HG02840 (cell line): ENCODE results near the gene GLP1R.

Experiments used
- ATAC-seq: cut with Tn5 transposase; IDR thresholded peaks from one replicate; pipeline ENCODE4 v1.9.1; 2021; ENCODE audit warnings: mild to moderate bottlenecking, moderate library complexity, moderate number of reproducible peaks; ENCODE audit not compliant: unreplicated experiment, low FRiP score

GLP1R gene

DNA sequence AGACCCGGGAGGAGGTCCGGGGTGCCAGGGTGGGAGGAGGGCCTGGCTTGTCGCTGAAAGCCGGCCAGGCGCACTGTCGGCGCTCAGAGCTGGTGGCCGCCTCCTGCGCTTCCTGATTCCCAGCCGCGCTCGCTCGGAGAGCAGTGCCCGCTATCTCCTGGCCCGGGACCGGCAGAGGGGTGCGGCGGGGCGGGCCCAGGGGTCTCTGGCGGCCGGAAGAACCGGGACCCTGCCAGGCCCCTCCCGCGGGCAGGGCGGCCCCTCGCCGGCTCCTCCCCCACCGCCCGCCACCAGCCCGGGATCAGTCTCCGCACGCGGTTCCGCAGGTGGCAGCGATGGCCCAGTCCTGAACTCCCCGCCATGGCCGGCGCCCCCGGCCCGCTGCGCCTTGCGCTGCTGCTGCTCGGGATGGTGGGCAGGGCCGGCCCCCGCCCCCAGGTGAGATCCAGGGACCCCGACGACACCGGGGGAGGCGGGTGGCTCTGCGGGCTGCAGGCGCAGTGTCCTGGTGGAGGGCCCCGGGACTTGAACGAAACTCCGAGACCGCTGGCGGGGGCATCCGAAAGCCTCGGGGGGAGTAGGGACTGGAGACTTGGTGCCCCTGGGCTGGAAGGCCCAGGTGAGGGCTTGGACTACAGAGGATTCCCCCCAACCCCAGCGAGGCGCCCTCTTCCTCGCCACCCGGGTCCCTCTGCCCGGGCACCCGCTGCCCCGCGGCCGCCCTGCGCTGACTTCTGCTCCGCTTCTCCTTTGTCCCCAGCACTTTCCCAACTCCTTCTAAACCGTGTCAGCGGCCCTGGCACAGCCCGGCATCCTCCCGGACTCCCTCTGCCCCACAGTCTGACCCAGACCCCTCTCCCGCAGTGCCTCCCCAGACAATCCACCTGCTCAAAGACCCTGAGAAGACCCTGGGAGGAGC is at the start of gene GLP1R:
Gene GLP1R (plus strand): TSS at position 301 of the 919 bp plus-strand sequence. CDS start 60 bp downstream, at position 361.
- ATAC-seq, result no peak

- ATAC-seq, result no peak
Measured at GRCh38 chr6:39003072-39003471, 45.5 kb upstream of the GLP1R start.

GRCh38 chr6:39003492-39003891 is 45.1 kb upstream of the GLP1R start:
- no peak for ATAC-seq

DNA sequence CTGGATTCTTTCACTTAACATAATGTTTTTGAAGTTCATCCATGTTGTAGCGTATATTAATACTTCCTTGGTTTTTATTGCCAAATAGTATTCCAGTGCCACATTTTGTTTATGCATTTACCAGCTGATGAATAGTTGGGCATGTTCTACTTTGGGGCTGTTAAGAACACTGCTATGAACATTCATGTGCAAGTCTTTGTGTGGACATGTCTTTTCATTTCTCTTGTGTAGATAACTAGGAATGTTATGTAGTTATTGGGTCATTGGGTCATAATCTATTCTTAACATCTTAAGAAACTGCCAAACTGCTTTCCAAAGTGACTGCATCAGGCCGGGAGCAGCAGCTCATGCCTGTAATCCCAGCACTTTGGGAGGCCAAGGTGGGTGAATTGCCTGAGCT is 43.8 kb upstream of the GLP1R start:
- ATAC-seq, result no peak

DNA sequence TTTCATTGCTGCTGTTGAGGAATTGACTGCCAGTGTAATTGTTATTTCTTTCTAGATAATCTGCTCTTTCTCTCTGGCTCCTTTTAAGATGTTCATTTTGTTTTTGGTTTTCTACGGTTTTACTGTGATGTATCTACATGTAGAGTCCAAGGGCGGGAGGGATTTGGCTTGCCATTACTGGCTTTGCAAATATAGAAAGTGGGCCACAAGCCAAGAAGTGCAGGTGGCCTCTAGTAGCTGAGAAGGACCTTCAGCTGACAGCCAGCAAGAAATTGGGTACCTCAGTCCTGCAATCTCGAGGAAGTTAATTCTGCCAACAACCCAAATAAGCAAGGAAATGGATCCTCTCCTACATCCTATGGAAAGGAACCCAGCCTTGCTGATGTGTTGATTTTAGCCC is 42.8 kb upstream of the GLP1R start:
- no peak for ATAC-seq

DNA sequence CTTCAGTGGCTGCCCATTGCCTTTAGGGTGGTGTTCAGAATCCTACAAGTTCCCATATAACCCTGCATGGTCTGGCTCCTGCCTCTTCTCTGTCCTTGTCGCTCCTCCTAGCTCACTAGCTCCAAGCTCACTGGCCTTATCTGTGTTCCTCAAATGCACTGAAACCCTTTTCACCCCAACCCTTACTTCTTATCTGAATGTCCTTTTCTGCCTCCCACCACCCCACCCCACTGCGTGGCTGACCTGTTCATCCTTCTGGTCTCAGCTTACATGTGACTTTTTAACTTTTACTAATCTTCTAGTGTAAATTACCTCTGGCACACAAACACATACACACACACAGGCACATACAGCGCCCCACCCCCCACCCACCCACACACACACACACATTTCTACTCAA is 41.0 kb upstream of the GLP1R start:
- ATAC-seq, result no peak

DNA sequence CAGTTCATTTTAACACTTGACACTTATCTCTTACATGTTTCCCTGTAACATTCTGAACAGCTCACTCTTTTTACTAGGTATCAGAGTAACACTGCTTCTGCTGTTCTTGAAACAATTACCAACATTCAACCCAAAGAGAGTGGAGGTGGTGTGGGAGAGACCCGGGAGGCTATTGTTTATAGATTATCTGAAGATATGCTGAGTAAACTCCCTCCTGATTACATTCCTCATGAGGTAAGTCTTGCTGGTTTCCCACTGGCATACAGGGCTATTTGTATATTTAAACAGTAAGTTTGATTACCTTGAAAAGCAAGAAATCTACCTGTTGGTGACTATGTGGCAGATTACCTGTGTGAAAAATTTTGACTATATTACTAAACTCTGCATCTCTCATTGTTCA is 39.8 kb upstream of the GLP1R start:
- ATAC-seq, result no peak

- no peak for ATAC-seq
Measured at GRCh38 chr6:39009476-39009875, 39.1 kb upstream of the GLP1R start.

GRCh38 chr6:39016839-39017546 is 31.6 kb upstream of the GLP1R start:
- ATAC-seq, result no peak

DNA sequence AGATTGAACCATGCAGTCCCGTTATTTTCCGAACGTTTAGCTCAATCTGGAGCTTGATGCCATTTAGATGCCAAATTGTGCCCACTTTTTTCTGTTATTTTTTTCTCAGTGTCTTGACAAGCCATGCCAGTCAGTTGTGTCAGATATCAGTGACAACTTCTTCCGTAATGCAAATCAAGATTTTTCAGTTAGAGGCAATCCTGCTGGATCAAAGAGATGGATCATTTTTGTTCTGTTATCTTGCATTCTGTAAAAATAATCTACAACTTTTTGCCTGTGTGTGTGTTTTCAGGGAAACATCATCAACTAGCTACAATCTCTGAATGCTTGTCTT is 31.1 kb upstream of the GLP1R start:
- ATAC-seq, result no peak

- no peak for ATAC-seq
Measured at GRCh38 chr6:39018103-39018502, 30.5 kb upstream of the GLP1R start.

DNA sequence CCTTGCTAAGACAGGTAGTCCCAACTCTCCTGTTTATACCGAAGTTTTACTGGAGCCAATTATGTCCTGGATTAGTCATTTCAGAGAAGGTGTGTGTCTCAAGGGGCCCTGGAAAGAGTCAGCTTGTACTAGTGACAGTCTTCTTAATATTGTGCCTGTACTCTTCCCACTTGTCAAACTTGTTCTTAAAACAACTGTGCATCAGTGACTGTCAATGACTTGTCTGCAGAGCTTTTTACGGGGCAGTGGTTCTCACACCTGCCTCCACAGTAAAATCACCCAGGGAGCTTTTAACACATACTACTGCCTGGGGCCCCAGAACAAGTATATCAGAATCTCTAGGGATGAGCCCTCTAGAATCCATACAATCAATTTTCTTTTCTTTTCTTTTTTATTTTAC is 28.4 kb upstream of the GLP1R start:
- no peak for ATAC-seq

DNA sequence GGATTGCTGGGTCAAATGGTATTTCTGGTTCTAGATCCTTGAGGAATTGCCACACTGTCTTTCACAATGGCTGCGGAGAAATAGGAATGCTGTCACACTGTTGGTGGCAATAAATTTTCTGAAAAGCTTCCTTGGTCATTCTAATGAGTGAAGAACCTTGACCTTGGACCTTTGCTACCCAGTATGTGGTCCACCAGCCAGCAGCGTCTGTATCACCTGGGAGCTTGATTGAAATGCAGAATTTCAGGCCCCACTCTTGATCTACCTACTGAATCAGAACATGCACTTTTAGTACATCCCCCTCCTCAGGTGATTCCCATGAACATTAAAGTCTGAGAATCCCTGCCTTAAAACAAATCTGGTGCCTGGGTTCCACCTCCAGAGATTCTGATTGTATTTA is 27.5 kb upstream of the GLP1R start:
- no peak for ATAC-seq

- no peak for ATAC-seq
Measured at GRCh38 chr6:39021779-39022178, 26.8 kb upstream of the GLP1R start.

DNA sequence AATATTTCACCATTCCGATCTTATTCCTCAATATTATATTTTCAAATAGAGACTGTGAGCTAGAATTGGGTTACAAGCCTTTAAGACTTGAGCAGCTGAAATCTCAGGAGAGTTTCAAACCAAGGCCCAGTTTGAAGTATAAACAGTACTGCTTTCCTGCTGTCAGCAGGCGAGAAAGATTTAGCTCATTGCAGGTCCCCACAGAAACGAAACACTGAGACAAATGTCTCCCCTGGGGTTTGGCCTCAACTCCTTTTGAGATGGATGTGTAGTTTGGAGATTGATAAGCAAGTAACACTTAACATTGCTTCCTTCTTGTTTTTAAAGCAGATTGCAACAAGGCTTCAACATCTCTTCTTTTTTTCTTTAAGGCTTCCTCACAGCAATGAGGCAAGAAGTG is 22.4 kb upstream of the GLP1R start:
- no peak for ATAC-seq

- no peak for ATAC-seq
Measured at GRCh38 chr6:39029156-39030011, 19.2 kb upstream of the GLP1R start.

GRCh38 chr6:39035681-39036080 is 12.9 kb upstream of the GLP1R start:
- ATAC-seq, result no peak

DNA sequence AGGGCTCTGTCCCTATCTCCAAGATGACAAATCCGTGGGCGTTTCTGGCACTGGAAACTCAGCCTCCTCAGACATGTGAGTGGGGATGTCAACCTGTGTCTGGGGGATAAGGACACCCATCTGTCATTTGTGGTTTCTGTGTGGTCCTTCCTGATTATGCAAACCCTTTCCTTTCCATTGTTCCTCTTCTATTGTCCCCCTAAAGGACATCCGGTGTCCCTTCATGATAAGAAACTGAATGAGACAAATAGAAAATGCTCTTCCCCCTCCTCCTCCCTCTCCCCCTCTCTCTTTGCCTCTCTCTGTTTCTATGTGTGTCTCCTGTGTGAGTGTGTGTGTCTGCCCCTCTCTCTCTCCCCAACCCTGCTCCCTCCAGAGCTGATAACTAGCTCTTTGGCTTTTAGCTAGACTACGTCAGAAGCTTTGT is 11.5 kb upstream of the GLP1R start:
- ATAC-seq, result no peak

DNA sequence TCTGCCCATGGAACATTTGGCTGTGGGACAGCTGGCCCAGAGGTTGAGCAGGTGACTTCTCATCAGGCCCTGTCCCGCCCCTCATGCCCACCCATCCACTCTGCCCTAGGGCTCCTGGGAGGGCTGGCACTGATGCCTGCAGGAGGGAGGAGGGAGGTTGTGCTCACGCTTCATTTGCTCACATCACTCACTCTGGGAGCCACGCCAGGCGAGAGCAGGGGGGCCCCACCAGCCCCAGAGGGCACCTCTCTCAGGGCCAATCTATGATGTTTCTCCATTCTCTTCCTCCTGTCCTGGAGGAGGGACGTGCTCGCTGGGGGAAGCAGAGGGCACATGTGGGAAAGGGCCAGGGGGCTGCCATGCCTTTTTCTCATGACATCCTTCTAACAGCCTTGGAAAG is 10.9 kb upstream of the GLP1R start:
- no peak for ATAC-seq

DNA sequence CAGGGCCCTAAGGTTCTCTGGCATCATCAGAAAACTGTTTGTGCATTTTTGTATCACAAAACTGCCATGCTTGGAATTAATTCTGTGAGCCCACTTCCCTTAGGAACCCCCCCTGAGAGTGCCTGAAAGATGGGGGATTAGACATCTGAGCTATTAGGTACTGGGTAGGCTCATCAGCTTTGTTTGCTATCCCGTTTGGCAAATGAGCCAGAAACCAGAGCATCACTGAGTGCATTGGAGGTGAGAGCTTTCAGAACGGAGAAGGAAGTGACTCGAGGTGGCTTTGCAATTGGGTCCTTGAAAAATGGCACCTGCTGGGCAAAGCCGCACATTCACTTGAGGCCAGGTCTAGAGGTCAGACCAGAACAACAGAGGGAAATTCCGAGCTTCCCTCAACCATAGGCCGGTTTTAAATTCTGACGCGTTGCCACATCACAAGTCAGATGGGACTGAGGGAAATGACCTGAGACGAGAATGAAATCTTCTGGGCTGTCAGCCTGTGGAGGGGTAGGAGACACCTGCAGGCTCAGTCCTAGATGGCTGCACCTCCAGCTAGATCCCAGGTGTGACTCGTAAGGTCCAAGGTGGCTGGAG is 8.4 kb upstream of the GLP1R start:
- ATAC-seq, result no peak

DNA sequence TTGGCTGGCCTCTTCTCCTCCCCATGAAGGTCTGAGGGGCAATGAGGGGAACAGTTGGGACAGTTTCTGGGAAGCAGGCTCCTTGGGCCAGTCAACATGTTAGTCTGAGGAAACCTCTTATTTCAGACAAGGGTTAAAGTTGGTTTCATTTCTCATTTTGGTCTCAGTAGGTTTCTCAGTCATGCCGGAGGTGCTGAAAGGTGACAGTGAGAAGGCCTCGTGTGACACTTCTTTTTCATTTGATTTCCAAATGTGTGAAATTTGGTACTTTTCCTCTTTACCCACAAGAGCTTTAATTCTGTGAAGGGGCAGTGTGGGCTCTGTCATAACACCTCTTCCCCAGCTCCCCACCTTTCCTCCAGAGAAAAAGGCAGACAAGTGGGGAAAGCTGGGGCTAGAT is 7.5 kb upstream of the GLP1R start:
- no peak for ATAC-seq
